H1 (cell line): Measurements from ENCODE around the gene HMCN2. TPM values are rescaled to one million over a fixed set of nuclear protein-coding genes. Genes with fewer than 3 reads are reported as not detected.

ENCODE experiments used
- CTCF ChIA-PET: fragments of 300-600 bp; sonication (Branson Sonifier 250); formaldehyde crosslinking; loops from one replicate; lab custom pipeline; 2021; ENCODE audit not compliant: partially characterized antibody; lab: Charles Lee
- POLR2A ChIA-PET: fragments of 300-600 bp; sonication (Branson Sonifier 250); formaldehyde crosslinking; loops from one replicate; lab custom pipeline; 2021; ENCODE audit warnings: inconsistent platforms; ENCODE audit not compliant: partially characterized antibody; lab: Charles Lee
- DNase-seq, 2 experiments: peaks; one replicate each; pipeline versions ENCODE4 v3.0.0 to v3.0.0-alpha.2; 2010 to 2022; ENCODE audit warnings: low spot score in 2 of 2, low read depth in 1 of 2, mixed read lengths in 1 of 2
- FAIRE-seq: peaks from 2 replicates; lab custom pipeline; 2011; peaks lifted over from hg19 to GRCh38; lab: Jason Lieb, UNC
- H2AFZ ChIP-seq: 2 replicates; pipeline ENCODE4 v1.8.1; 2012; ENCODE audit warnings: low read length, inconsistent platforms
- H2AK5ac ChIP-seq: 2 replicates; pipeline ENCODE4 v1.6.1; 2013; ENCODE audit warnings: low read depth, low read length
- H2BK120ac ChIP-seq: replicated peaks from 2 replicates; pipeline ENCODE3; 2013; ENCODE audit warnings: low read depth, low read length, inconsistent platforms
- H2BK12ac ChIP-seq: 2 replicates; pipeline ENCODE4 v1.6.1; 2013; ENCODE audit warnings: low read depth, low read length
- H2BK15ac ChIP-seq: 2 replicates; pipeline ENCODE4 v1.6.1; 2013; ENCODE audit warnings: low read length
- H2BK20ac ChIP-seq: 2 replicates; pipeline ENCODE4 v1.6.1; 2013; ENCODE audit warnings: low read length
- H2BK5ac ChIP-seq: 2 replicates; pipeline ENCODE4 v1.6.1; 2013; ENCODE audit warnings: low read depth, low read length
- H3K14ac ChIP-seq: 2 replicates; pipeline ENCODE4 v1.6.1; 2013; ENCODE audit warnings: inconsistent platforms; ENCODE audit not compliant: insufficient read length
- H3K18ac ChIP-seq: 2 replicates; pipeline ENCODE4 v1.6.1; 2013; ENCODE audit warnings: low read length; ENCODE audit errors: extremely low read depth
- H3K23ac ChIP-seq: 2 replicates; pipeline ENCODE4 v1.6.1; 2013; ENCODE audit warnings: inconsistent platforms; ENCODE audit not compliant: insufficient read length
- H3K23me2 ChIP-seq: 2 replicates; pipeline ENCODE4 v1.6.1; 2013; ENCODE audit warnings: low read depth, low read length
- H3K27ac ChIP-seq: 2 replicates; pipeline ENCODE4 v1.6.1; 2011; ENCODE audit warnings: low read depth, low read length, inconsistent platforms
- H3K27me3 ChIP-seq, 4 experiments: replicated peaks in 1 of 4; 1 replicate in 1 of 4; 2 replicates in 3 of 4; pipeline versions ENCODE4 v1.6.1 to v1.8.1; 2011 to 2013; ENCODE audit warnings: low read length in 3 of 4, mild to moderate bottlenecking in 3 of 4, inconsistent platforms in 2 of 4, mixed read lengths in 2 of 4, moderate library complexity in 1 of 4; ENCODE audit not compliant: control insufficient read depth in 3 of 4, insufficient read depth in 3 of 4; ENCODE audit errors: extremely low read depth in 1 of 4
- H3K36me3 ChIP-seq, 4 experiments: 2 replicates each; pipeline versions ENCODE4 v1.6.1 to v1.8.1; 2011 to 2013; ENCODE audit warnings: mild to moderate bottlenecking in 4 of 4, low read length in 3 of 4, moderate library complexity in 2 of 4, control low read depth in 1 of 4, inconsistent platforms in 1 of 4; ENCODE audit not compliant: insufficient read depth in 4 of 4, control insufficient read depth in 2 of 4
- H3K4ac ChIP-seq: replicated peaks from 2 replicates; pipeline ENCODE3; 2013; ENCODE audit warnings: low read length, low read depth, mixed read lengths, inconsistent platforms; ENCODE audit not compliant: insufficient read length
- H3K4me1 ChIP-seq, 4 experiments: replicated peaks in 1 of 4; 1 replicate in 1 of 4; 2 replicates in 3 of 4; pipeline versions ENCODE4 v1.6.1 to v1.8.1; 2011 to 2013; ENCODE audit warnings: low read length in 3 of 4, inconsistent platforms in 2 of 4, mixed read lengths in 1 of 4; ENCODE audit not compliant: insufficient read depth in 4 of 4, control insufficient read depth in 3 of 4
- H3K4me2 ChIP-seq, 2 experiments: 2 replicates each; pipeline versions ENCODE4 v1.6.1 to v1.8.1; 2011 to 2013; ENCODE audit warnings: low read depth in 2 of 2, low read length in 2 of 2, control low read depth in 1 of 2, inconsistent platforms in 1 of 2, mild to moderate bottlenecking in 1 of 2; ENCODE audit not compliant: insufficient read depth in 1 of 2
- H3K4me3 ChIP-seq, 4 experiments: fragments of 200-600, 300-600 bp in 1 of 4; sonication (generic), shearing (Covaris generic), sonication (Bioruptor Twin) in 1 of 4; 2 replicates each; pipeline versions ENCODE4 v1.5.1 to v1.8.1; 2011 to 2016; ENCODE audit warnings: low read length in 4 of 4, low read depth in 3 of 4, control low read depth in 2 of 4, inconsistent platforms in 2 of 4, mild to moderate bottlenecking in 2 of 4, mixed read lengths in 1 of 4, moderate library complexity in 1 of 4; ENCODE audit not compliant: insufficient read depth in 2 of 4; ENCODE audit errors: extremely low read depth in 1 of 4
- H3K56ac ChIP-seq: replicated peaks from 2 replicates; pipeline ENCODE3; 2013; ENCODE audit warnings: low read depth, mild to moderate bottlenecking, mixed read lengths, low read length, inconsistent platforms; ENCODE audit not compliant: insufficient read length
- H3K79me1 ChIP-seq: 2 replicates; pipeline ENCODE4 v1.6.1; 2013; ENCODE audit warnings: low read depth, low read length, control low read depth
- H3K79me2 ChIP-seq, 2 experiments: 2 replicates each; pipeline versions ENCODE4 v1.6.1 to v1.8.1; 2012 to 2013; ENCODE audit warnings: low read length in 2 of 2, mild to moderate bottlenecking in 2 of 2, inconsistent platforms in 1 of 2; ENCODE audit not compliant: insufficient read depth in 2 of 2, control insufficient read depth in 1 of 2
- H3K9ac ChIP-seq, 4 experiments: replicated peaks in 1 of 4; 1 replicate in 1 of 4; 2 replicates in 3 of 4; pipeline versions ENCODE4 v1.6.1 to v1.8.1; 2011 to 2013; ENCODE audit warnings: low read depth in 3 of 4, low read length in 3 of 4, control low read depth in 2 of 4, mild to moderate bottlenecking in 2 of 4, moderate library complexity in 2 of 4, inconsistent platforms in 1 of 4; ENCODE audit errors: extremely low read depth in 1 of 4
- H3K9me3 ChIP-seq, 2 experiments: 2 replicates each; pipeline versions ENCODE4 v1.6.1 to v1.8.1; 2012 to 2013; ENCODE audit warnings: mild to moderate bottlenecking in 2 of 2, moderate library complexity in 2 of 2, control low read depth in 1 of 2, inconsistent platforms in 1 of 2, low read depth in 1 of 2, low read length in 1 of 2, mixed read lengths in 1 of 2; ENCODE audit not compliant: insufficient read depth in 2 of 2
- H4K20me1 ChIP-seq, 2 experiments: replicated peaks in 1 of 2; 2 replicates each; pipeline versions ENCODE3 to v1.8.1; 2011 to 2013; ENCODE audit warnings: inconsistent platforms in 2 of 2, low read length in 2 of 2, mild to moderate bottlenecking in 1 of 2; ENCODE audit not compliant: insufficient read depth in 2 of 2, control insufficient read depth in 1 of 2
- H4K5ac ChIP-seq: 2 replicates; pipeline ENCODE4 v1.6.1; 2013; ENCODE audit warnings: low read length, low read depth, mixed read lengths, inconsistent platforms; ENCODE audit not compliant: insufficient read length
- H4K8ac ChIP-seq: 2 replicates; pipeline ENCODE4 v1.8.0; 2013; ENCODE audit warnings: mild to moderate bottlenecking, moderate library complexity, low read length, inconsistent platforms; ENCODE audit not compliant: insufficient read depth; ENCODE audit errors: extremely low read depth
- H4K91ac ChIP-seq: replicated peaks from 2 replicates; pipeline ENCODE3; 2013; ENCODE audit warnings: low read length, mixed read lengths, inconsistent platforms; ENCODE audit not compliant: insufficient read length
- CREB1 ChIP-seq: IDR thresholded peaks from 2 replicates; pipeline ENCODE4 v1.6.1; 2012; ENCODE audit warnings: inconsistent platforms
- GTF2F1 ChIP-seq: IDR thresholded peaks from 2 replicates; pipeline ENCODE4 v1.6.1; 2012; ENCODE audit warnings: low read depth, low read length, improper control_type of control experiment, borderline replicate concordance
- KDM5A ChIP-seq: fragments of 200-600 bp; IDR thresholded peaks from 2 replicates; pipeline ENCODE4 v1.7.1; 2012; ENCODE audit warnings: mild to moderate bottlenecking, low read length, inconsistent platforms, mixed read lengths
- POLR2AphosphoS5 ChIP-seq: IDR thresholded peaks from 2 replicates; pipeline ENCODE4 v1.6.1; 2011; ENCODE audit warnings: low read depth, low read length
- SIN3A ChIP-seq, 2 experiments: IDR thresholded peaks in 1 of 2; conservative IDR thresholded peaks in 1 of 2; 2 replicates each; pipeline ENCODE4 v1.6.1; 2011 to 2012; ENCODE audit warnings: low read length in 2 of 2, improper control_type of control experiment in 1 of 2, low read depth in 1 of 2, mild to moderate bottlenecking in 1 of 2
- SRF ChIP-seq: IDR thresholded peaks from 2 replicates; pipeline ENCODE4 v1.6.1; 2011; ENCODE audit warnings: mild to moderate bottlenecking, low read depth, low read length, moderate library complexity
- TEAD4 ChIP-seq: IDR thresholded peaks from 2 replicates; pipeline ENCODE4 v1.6.1; 2012; ENCODE audit warnings: low read depth, low read length, inconsistent platforms, mixed read lengths
- WGBS, 2 experiments: shearing (Covaris generic) in 1 of 2; methylation state at CpG; one replicate each; pipeline versions ENCODE4 v1.1.6 to v1.1.7; 2013 to 2015; ENCODE audit warnings: low lambda C conversion rate in 2 of 2, mixed read lengths in 2 of 2, inconsistent platforms in 1 of 2, low coverage in 1 of 2, missing lambda C conversion rate in 1 of 2; ENCODE audit not compliant: insufficient replicate concordance in 2 of 2, insufficient coverage in 1 of 2, insufficient read length in 1 of 2; ENCODE audit errors: extremely low coverage in 1 of 2, missing lambda C conversion rate in 1 of 2; 5-methylcytosine and 5-hydroxymethylcytosine counted together
- polyA plus RNA-seq, 7 experiments: library from polyadenylated mRNA; depleted of rRNA in 3 of 7; stranded (reverse) in 5 of 7; unstranded in 2 of 7; fragments of >200 nt in 5 of 7; fragments of 200-250 nt in 2 of 7; gene quantifications; 1 replicate in 5 of 7; 2 replicates in 1 of 7; 4 replicates in 1 of 7; pipeline versions ENCODE4 v1.2.1 to v1.2.3, GENCODE V29; 2011 to 2013; ENCODE audit warnings: missing spikeins in 2 of 7, mixed read lengths in 2 of 7
- total RNA-seq: library from RNA; stranded (reverse); fragmentation: NEBNext Ultra II Directional; extraction: Animal tissue kit (Norgen Biotek cat#: 25700); gene quantifications from 2 replicates; pipeline ENCODE4 v1.2.1, GENCODE V29; 2021
- TF ChIP-seq, protein P1 (sequence below): IDR thresholded peaks from 2 replicates; pipeline ENCODE4 v1.6.1; 2011; ENCODE audit warnings: low read depth, mild to moderate bottlenecking, low read length; ENCODE audit not compliant: insufficient read depth
- TF ChIP-seq, protein P2 (sequence below): IDR thresholded peaks from 2 replicates; pipeline ENCODE4 v1.6.1; 2012; ENCODE audit warnings: inconsistent platforms
- TF ChIP-seq, protein P3 (sequence below): IDR thresholded peaks from 2 replicates; pipeline ENCODE4 v1.6.1; 2012; ENCODE audit warnings: low read length, inconsistent platforms

The HMCN2 gene
- total and polyA plus RNA-seq, 2 of the 8 experiments (the other 6 are each of a cell fraction or from before 2014, with no cell fraction given): 5.0 to 9.1 TPM

DNA sequence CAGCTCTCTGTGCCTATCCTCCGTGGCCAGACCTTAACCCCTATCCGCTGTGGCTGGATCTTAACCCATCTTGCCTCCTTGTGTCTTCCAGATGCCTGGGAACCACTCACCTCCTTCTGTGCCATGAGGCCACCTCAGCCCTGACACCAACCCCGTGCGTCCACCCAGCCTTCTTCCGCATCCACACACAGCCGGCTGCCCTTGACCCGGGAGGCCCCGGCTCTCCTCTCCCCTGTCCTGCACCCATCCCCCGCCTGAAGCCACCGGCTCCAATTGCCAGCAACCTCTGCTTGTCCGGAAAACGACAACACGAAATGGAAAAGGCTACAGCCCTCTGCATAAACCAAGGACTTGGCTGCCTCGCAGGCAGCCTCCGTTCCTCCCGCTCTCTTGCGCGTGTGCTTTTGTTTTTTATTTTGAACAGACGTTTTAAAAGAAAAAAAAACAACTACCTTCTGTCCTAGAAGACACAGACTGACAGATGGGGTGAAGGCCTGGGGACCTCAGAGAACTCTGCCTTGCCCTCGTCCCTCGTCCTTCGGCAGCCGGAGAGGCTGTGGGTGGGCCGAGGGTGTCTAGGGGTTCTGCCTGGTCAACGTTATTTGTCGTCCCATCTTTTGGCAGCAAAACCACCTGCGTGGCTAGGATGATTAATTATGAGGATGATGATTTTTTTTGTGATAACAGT is 32.5 kb upstream of the HMCN2 start:
- DNase-seq: no peak
- H2AFZ ChIP-seq: no peak overlapping the region
- WGBS, 2 experiments: 89% methylated on average over 27 of the region's 27 CpGs; no CpG with 5 or more reads in 1 of the 2 experiments

More for the DNA sequence above, 32.5 kb upstream of the HMCN2 start:
- no peak overlapping the region for H3K4ac ChIP-seq
- H4K8ac ChIP-seq: no peak overlapping the region
- no peaks in the 10 kb centered on the region for H3K79me1 ChIP-seq
- no peaks in the 10 kb centered on the region for H4K20me1 ChIP-seq
- H3K4me1 ChIP-seq: peaks cover 0 to 2% (median under 1%) of the 10 kb centered on the region in 4 experiments; a peak in 1 of 7 replicates
- H4K5ac ChIP-seq: no peak overlapping the region
- FAIRE-seq: no peak
- no peaks in the 10 kb centered on the region for H3K23me2 ChIP-seq
- H3K9me3 ChIP-seq: no peaks in the 10 kb centered on the region
- H3K56ac ChIP-seq: no peak overlapping the region
- CTCF ChIA-PET: no interaction called here
- no peak overlapping the region for H2BK20ac ChIP-seq
- H3K79me2 ChIP-seq: no peaks in the 10 kb centered on the region
- no peak overlapping the region for H2BK12ac ChIP-seq
- TF ChIP-seq SRF (no peak), KDM5A (no peak), GTF2F1 (no peak), TEAD4 (no peak), SIN3A (conservative IDR thresholded peaks at IDR 0.05 in 1 of 2, IDR thresholded peaks at IDR 0.05 in 1 of 2; ENCODE audit: low read depth in 1 of 2, low read length in 2 of 2) (no peak), POLR2AphosphoS5 (no peak), CREB1 (no peak)
- TF ChIP-seq, protein P1, sequence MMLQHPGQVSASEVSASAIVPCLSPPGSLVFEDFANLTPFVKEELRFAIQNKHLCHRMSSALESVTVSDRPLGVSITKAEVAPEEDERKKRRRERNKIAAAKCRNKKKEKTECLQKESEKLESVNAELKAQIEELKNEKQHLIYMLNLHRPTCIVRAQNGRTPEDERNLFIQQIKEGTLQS: no peak
- TF ChIP-seq, protein P2, sequence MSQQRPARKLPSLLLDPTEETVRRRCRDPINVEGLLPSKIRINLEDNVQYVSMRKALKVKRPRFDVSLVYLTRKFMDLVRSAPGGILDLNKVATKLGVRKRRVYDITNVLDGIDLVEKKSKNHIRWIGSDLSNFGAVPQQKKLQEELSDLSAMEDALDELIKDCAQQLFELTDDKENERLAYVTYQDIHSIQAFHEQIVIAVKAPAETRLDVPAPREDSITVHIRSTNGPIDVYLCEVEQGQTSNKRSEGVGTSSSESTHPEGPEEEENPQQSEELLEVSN: no peak
- TF ChIP-seq, protein P3, sequence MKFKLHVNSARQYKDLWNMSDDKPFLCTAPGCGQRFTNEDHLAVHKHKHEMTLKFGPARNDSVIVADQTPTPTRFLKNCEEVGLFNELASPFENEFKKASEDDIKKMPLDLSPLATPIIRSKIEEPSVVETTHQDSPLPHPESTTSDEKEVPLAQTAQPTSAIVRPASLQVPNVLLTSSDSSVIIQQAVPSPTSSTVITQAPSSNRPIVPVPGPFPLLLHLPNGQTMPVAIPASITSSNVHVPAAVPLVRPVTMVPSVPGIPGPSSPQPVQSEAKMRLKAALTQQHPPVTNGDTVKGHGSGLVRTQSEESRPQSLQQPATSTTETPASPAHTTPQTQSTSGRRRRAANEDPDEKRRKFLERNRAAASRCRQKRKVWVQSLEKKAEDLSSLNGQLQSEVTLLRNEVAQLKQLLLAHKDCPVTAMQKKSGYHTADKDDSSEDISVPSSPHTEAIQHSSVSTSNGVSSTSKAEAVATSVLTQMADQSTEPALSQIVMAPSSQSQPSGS: no peak
- TF ChIP-seq, all 59 proteins: peak for 0
- POLR2A ChIA-PET: interaction anchor here (0.8 kb wide), 1 partner anchor 30 kb away, joined by 3 read pairs; no protein-coding TSS in a partner anchor
- H4K91ac ChIP-seq: no peak overlapping the region
- no peaks in the 10 kb centered on the region for H3K27me3 ChIP-seq
- no peak overlapping the region for H3K4me3 ChIP-seq
- no peak overlapping the region for H3K27ac ChIP-seq
- H3K18ac ChIP-seq: no peak overlapping the region
- H3K36me3 ChIP-seq: peaks cover 0 to 8% (median under 1%) of the 10 kb centered on the region in 4 experiments; a peak in 2 of 8 replicates
- no peak overlapping the region for H2BK15ac ChIP-seq
- no peak overlapping the region for H2BK120ac ChIP-seq
- no peak overlapping the region; a peak in 1 of 7 replicates for H3K9ac ChIP-seq
- H2AK5ac ChIP-seq: no peak overlapping the region
- no peak overlapping the region for H3K23ac ChIP-seq
- no peak overlapping the region; the same call in 1 of the 2 replicates for H2BK5ac ChIP-seq
- no peak overlapping the region for H3K14ac ChIP-seq
- H3K4me2 ChIP-seq: no peak overlapping the region
